Activated CD4-positive, alpha-beta T cell treated with anti-CD3 and anti-CD28 coated beads, Interleukin-2, amount 50 U/mL, for 48 hours (primary cell): Measurements from ENCODE around the gene ZFP36L2.

Experiments
- DNase-seq, 2 experiments: peaks; one replicate each; pipeline ENCODE4 v3.0.0-alpha.2; 2020

ZFP36L2 gene, protein sequence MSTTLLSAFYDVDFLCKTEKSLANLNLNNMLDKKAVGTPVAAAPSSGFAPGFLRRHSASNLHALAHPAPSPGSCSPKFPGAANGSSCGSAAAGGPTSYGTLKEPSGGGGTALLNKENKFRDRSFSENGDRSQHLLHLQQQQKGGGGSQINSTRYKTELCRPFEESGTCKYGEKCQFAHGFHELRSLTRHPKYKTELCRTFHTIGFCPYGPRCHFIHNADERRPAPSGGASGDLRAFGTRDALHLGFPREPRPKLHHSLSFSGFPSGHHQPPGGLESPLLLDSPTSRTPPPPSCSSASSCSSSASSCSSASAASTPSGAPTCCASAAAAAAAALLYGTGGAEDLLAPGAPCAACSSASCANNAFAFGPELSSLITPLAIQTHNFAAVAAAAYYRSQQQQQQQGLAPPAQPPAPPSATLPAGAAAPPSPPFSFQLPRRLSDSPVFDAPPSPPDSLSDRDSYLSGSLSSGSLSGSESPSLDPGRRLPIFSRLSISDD

GRCh38 chr2:43226558-43226954, at the start of gene ZFP36L2:
TSS of gene ZFP36L2 (minus strand) at chr2:43226606. CDS start at chr2:43226315, 291 bp downstream.
- DNase-seq, result peak; percentile 92 to 94

- DNase-seq, result no peak
Observed at GRCh38 chr2:43274721-43275120, 48.3 kb upstream of the ZFP36L2 start.

- DNase-seq, result no peak
Observed at GRCh38 chr2:43274055-43274454, 47.6 kb upstream of the ZFP36L2 start.

DNA sequence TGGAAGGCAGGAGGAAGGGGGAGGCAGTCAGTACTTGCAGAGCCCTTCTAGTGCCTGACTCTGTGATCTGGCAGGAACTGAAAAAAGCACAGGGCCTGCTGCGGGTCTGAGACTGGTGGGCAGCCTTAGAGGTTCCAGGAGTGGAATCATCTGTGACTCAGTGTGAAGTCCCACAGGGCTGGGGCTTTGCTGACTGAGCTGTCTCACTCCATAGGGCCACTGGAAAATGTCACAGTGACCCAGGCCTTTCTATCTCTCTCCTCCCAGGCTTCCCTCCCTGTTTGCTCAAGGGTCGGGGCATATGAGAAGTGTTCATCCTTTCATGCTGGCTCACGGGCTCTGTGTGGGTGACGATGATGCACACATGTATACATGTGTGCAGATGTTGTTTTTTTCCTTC, 47.1 kb upstream of the ZFP36L2 start:
- peak; percentile 12 to 31 for DNase-seq

DNA sequence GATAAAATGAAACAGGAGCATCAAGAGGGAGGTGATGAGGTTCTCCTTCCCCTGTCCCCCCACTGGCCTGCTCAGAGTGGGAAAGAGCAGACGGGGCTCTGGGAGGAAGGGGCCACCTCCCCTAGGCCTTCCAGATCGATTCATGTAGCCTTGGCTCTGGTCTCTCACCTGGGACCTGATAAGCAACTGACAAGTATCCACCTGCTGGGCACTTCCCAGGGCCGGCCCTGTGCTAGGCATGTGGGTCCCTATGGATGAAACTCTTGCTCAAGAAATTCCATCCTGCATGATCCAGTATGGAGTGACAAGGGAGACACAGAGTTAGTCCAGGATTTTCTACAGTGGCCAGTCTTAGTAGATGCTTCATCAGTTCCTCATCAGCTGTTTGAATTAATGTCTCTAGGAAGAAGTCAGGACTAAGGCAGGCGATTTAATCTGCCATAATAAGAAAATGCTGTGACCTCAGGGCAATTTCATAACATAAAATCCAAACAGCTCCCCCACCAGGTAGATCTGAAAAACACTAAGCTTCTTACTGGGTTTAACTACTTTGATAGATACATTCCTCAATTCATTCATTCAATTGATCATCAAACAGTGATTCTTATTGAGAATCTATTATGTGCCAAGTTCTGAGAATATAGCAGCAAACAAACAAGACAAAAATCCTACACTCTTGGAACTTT, 44.7 kb upstream of the ZFP36L2 start:
- no peak for DNase-seq

GRCh38 chr2:43270461-43270860, 44.1 kb upstream of the ZFP36L2 start:
- no peak for DNase-seq

- peak; percentile 16 to 30 for DNase-seq
Observed at GRCh38 chr2:43269706-43270105, 43.3 kb upstream of the ZFP36L2 start.

DNA sequence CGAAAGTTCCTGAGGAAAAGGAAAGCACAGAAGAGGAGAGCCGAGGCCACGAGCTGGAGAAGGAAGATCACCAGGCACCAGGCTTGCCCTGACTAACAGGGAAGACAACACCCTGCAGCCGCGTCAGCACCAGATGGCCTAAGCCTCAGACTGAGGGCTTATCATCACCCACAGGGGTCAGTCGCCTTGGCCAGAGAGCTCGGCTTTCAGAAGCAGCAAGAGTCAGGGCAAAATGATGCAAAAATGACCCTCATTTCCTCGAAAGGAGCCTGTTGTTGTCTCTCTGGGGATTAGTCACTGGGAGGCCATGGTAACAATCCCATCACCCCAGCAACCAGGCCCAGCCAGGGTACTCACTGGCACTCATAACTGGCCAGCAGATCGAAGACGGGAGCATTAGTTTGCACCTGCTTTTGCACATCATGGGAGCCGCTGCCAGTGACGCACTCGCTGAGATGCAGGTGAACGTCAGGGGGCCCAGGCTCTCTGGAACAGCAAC, 42.7 kb upstream of the ZFP36L2 start:
- no peak for DNase-seq

- DNase-seq, result no peak
Observed at GRCh38 chr2:43268066-43268953, 41.9 kb upstream of the ZFP36L2 start.

- no peak for DNase-seq
Observed at GRCh38 chr2:43267381-43267780, 41.0 kb upstream of the ZFP36L2 start.

GRCh38 chr2:43266711-43267111, 40.3 kb upstream of the ZFP36L2 start:
- no peak for DNase-seq

- DNase-seq, result no peak
Observed at GRCh38 chr2:43265421-43265820, 39.0 kb upstream of the ZFP36L2 start.

GRCh38 chr2:43265001-43265400, 38.6 kb upstream of the ZFP36L2 start:
- DNase-seq, result no peak

GRCh38 chr2:43262951-43263350, 36.5 kb upstream of the ZFP36L2 start:
- DNase-seq, result no peak

DNA sequence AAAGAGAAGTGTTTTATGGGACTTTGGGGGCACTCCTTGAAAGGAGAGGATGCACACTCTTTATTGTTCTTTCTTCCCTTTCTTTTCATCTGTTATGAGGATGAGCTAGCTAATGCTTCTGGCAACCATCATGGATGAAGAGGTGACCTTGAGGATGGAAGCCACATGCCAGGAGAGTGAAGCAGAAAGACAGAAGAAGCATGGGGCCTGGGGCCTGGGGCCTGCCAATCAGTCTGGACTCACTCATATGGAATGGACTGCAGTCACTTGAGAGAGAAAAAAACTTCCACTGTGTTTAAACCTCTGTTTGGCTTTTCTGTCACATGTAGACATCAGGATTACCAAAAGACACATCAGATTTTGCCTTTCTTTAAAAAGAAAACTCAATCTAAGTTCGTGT, 35.8 kb upstream of the ZFP36L2 start:
- no peak for DNase-seq

DNA sequence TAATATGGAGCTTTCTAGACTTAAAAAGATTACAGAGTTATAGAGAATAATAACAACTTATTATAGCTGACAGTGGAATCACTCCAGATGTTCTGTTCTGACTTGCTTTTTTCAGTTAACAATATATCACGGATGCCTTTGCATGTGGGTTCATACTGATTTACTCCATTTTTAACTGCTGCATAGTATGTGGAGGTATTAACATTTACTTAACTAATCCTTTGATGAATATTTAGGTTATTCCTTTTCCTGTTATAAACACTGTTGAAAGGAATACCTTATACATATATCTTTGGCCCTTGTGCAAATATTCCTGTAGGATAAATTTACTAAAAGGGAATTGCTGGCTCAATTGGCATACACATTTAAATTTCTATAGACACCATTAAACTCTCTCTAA, 33.1 kb upstream of the ZFP36L2 start:
- no peak for DNase-seq

DNA sequence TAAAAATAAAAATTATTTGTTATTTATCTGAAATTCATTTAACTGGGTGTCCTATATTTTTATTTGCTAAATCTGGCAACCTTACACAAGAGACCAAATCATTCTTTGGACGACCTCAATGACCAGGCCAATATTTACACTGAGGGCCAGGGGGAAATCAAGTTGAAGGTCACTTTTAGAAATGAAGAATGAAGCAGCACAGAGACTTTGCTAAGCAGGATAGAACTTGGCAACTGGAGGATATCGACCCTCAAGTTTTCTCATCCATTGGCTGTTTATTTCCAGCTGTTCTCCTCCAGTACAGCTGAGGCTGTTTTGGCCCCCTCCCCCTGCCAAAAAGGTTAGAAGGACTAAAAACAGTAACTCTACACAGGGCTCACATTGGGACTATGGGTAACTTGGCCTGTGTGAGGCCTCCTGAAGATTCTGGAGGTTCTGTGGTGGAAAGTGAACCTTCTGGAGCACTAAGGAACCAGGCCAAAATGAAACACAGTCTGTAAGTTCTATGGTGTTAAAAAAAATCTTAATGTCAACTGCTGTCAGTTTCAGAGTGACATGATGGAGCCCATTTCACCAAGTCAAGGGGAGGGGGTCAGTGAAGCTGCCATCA, 32.2 kb upstream of the ZFP36L2 start:
- DNase-seq, result no peak

GRCh38 chr2:43255296-43255910, 29.0 kb upstream of the ZFP36L2 start:
- DNase-seq, result no peak

GRCh38 chr2:43254331-43254730, 27.9 kb upstream of the ZFP36L2 start:
- no peak for DNase-seq

- no peak for DNase-seq
Observed at GRCh38 chr2:43251171-43251731, 24.8 kb upstream of the ZFP36L2 start.

DNA sequence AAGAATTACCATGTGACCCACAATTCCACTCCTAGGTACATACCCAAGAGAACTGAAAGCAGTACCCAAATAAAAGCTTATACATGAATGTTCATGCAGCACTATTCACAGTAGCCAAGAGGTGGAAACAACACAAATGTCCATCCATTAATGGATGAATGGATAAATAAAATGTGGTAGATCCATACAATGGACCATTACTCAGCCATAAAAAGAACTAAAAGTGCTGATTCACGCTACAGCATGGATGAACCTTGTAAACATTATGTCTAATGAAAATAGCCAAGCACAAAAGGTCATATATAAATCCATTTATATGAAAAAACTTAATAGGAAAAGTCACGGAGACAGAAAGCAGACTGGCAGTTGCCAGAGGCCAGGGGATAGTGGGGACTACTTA, 23.6 kb upstream of the ZFP36L2 start:
- DNase-seq, result no peak

GRCh38 chr2:43248621-43249020, 22.2 kb upstream of the ZFP36L2 start:
- no peak for DNase-seq
